RKO (cell line): ENCODE data around the gene SCTR.

Experiments used
- DNase-seq: peaks from one replicate; pipeline ENCODE4 v3.0.0-alpha.2; 2016; ENCODE audit warnings: low spot score

SCTR gene

GRCh38 chr2:119487434-119488244 lies 36.6 kb downstream of the SCTR start:
- no peak for DNase-seq

- DNase-seq, result no peak
These were observed 37.4 kb downstream of the SCTR start for GRCh38 chr2:119486886-119487285.

GRCh38 chr2:119486196-119486827 lies 38.0 kb downstream of the SCTR start:
- DNase-seq, result no peak

GRCh38 chr2:119485336-119486110 lies 38.8 kb downstream of the SCTR start:
- DNase-seq, result no peak

- no peak for DNase-seq
These were observed 39.4 kb downstream of the SCTR start for GRCh38 chr2:119484834-119485233.

- DNase-seq, result no peak
These were observed 40.2 kb downstream of the SCTR start for GRCh38 chr2:119483896-119484718.

GRCh38 chr2:119483395-119483753 lies 40.9 kb downstream of the SCTR start:
- no peak for DNase-seq

GRCh38 chr2:119482481-119483394 lies 41.5 kb downstream of the SCTR start:
- no peak for DNase-seq

GRCh38 chr2:119481501-119482455 lies 42.5 kb downstream of the SCTR start:
- DNase-seq, result no peak

GRCh38 chr2:119480718-119481142 lies 43.6 kb downstream of the SCTR start:
- DNase-seq, result no peak

- DNase-seq, result no peak
These were observed 44.1 kb downstream of the SCTR start for GRCh38 chr2:119480184-119480583.

GRCh38 chr2:119478978-119479295 lies 45.3 kb downstream of the SCTR start:
- no peak for DNase-seq

GRCh38 chr2:119478188-119478977 lies 45.9 kb downstream of the SCTR start:
- no peak for DNase-seq

GRCh38 chr2:119477113-119477505 lies 47.2 kb downstream of the SCTR start:
- no peak for DNase-seq

GRCh38 chr2:119476301-119477112 lies 47.8 kb downstream of the SCTR start:
- peak; percentile 75 for DNase-seq

GRCh38 chr2:119475857-119476244 lies 48.4 kb downstream of the SCTR start:
- DNase-seq, result no peak

GRCh38 chr2:119475225-119475856 lies 48.9 kb downstream of the SCTR start:
- DNase-seq, result no peak
